Skeletal muscle satellite cell (primary cell): Measurements from ENCODE around the gene DTX3.
"Not testable (repeated sequence)": the region's sequence is repeated elsewhere in the genome, so short reads cannot be mapped to it uniquely, and the experiment has no call there.

ENCODE experiments used
- H3K27me3 ChIP-seq: 2 replicates; pipeline ENCODE4 v1.7.0; 2013; ENCODE audit warnings: low read length; ENCODE audit not compliant: control insufficient read depth, insufficient read depth
- H3K36me3 ChIP-seq: 2 replicates; pipeline ENCODE4 v1.7.0; 2013; ENCODE audit warnings: mild to moderate bottlenecking, control low read depth, low read length; ENCODE audit not compliant: insufficient read depth
- H3K4me1 ChIP-seq: 2 replicates; pipeline ENCODE4 v1.7.0; 2013; ENCODE audit warnings: low read length; ENCODE audit not compliant: control insufficient read depth, insufficient read depth
- H3K4me2 ChIP-seq: 2 replicates; pipeline ENCODE4 v1.7.0; 2013; ENCODE audit warnings: mild to moderate bottlenecking, low read length
- H3K4me3 ChIP-seq: 2 replicates; pipeline ENCODE4 v1.7.0; 2013; ENCODE audit warnings: low read length
- H3K9ac ChIP-seq: 2 replicates; pipeline ENCODE4 v1.7.0; 2013; ENCODE audit warnings: mild to moderate bottlenecking, low read depth, low read length, moderate library complexity
- H3K9me3 ChIP-seq: replicated peaks from 2 replicates; pipeline ENCODE4 v1.7.0; 2013; ENCODE audit warnings: mild to moderate bottlenecking, control low read depth, low read length

The DTX3 gene

DNA sequence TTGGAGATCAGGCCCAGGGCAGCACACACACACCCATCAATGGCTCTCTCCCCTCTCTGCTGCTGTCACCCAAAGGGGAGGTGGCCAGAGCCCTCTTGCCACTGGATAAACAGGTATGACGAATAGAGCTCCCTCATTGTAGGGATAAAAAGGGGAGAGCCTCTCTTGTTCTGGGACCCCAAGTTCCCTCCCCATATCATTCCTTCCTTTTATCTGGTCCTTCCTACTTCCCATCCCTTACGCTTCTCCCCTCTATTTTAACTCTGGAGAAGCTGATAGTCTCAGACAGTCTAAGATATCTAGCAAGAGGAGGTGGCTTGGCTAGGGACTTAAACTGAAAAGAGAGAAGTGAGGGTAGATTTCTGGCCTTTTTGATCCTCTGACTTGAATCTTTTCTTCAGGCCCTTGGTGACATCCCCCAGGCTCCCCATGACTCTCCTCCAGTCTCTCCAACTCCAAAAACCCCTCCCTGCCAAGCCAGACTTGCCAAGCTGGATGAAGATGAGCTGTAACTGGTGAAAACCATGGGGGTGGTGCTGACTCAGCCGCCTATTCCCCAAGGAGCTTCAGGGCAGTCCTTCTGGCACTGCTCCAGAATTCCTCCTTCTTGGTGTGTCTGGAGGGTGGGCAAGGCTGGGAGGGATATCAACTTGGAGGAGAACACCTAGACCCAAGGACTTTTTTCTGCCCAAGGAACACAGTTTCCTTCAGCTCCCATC, 11.9 kb downstream of the DTX3 start:
- Histone ChIP-seq H3K4me1 (peaks cover 13% of the 10 kb centered on the region), H3K4me3 (no peak overlapping the region), H3K9ac (no peak overlapping the region), H3K9me3 (no peaks in the 10 kb centered on the region), H3K36me3 (no peaks in the 10 kb centered on the region), H3K4me2 (no peak overlapping the region), H3K27me3 (peaks cover 41% of the 10 kb centered on the region)

DNA sequence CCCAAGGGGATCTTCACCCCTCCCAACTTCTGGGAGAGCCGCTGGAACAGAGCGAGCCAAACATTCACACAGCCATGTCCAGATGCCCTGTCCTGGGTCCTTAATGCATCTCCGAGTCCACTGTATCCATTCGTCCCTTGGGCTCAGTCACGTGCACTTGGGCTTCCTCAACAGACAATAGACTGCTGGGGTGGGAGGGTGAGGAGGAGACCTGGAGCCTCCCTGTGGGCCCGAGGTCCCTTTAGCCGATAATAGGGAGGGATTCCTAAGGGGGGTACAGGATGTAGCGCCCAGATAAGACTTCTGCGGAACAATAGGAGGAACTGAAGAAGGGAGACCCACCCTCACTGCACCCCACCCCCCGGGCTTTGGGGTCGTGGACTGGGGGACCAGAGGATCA, 13.3 kb downstream of the DTX3 start:
- no peak overlapping the region for H3K4me2 ChIP-seq
- no peak overlapping the region for H3K9ac ChIP-seq
- H3K4me3 ChIP-seq, result no peak overlapping the region
- peaks cover 49% of the 10 kb centered on the region for H3K27me3 ChIP-seq
- peaks cover 15% of the 10 kb centered on the region for H3K4me1 ChIP-seq
- H3K36me3 ChIP-seq, result no peaks in the 10 kb centered on the region
- H3K9me3 ChIP-seq, result no peaks in the 10 kb centered on the region

- peaks cover 54% of the 10 kb centered on the region for H3K27me3 ChIP-seq
- not testable (repeated sequence) for H3K4me2 ChIP-seq, H3K9ac ChIP-seq, H3K36me3 ChIP-seq, H3K9me3 ChIP-seq, H3K4me3 ChIP-seq
- H3K4me1 ChIP-seq, result peaks cover 15% of the 10 kb centered on the region
Observed at GRCh38 chr12:57618431-57618830, 13.8 kb downstream of the DTX3 start.

- Histone ChIP-seq H3K4me1 (peaks cover 15% of the 10 kb centered on the region), H3K9ac (no peak overlapping the region), H3K36me3 (no peaks in the 10 kb centered on the region), H3K27me3 (peaks cover 60% of the 10 kb centered on the region), H3K9me3 (no peaks in the 10 kb centered on the region), H3K4me2 (no peak overlapping the region), H3K4me3 (no peak overlapping the region)
Observed at GRCh38 chr12:57618966-57619433, 14.4 kb downstream of the DTX3 start.

GRCh38 chr12:57619434-57620244, 15.0 kb downstream of the DTX3 start:
- H3K27me3 ChIP-seq, result peaks cover 66% of the 10 kb centered on the region
- peaks cover 15% of the 10 kb centered on the region for H3K4me1 ChIP-seq
- no peaks in the 10 kb centered on the region for H3K9me3 ChIP-seq
- no peaks in the 10 kb centered on the region for H3K36me3 ChIP-seq
- H3K4me2 ChIP-seq, result peak overlapping the region; percentile 42
- H3K4me3 ChIP-seq, result no peak overlapping the region
- no peak overlapping the region for H3K9ac ChIP-seq

DNA sequence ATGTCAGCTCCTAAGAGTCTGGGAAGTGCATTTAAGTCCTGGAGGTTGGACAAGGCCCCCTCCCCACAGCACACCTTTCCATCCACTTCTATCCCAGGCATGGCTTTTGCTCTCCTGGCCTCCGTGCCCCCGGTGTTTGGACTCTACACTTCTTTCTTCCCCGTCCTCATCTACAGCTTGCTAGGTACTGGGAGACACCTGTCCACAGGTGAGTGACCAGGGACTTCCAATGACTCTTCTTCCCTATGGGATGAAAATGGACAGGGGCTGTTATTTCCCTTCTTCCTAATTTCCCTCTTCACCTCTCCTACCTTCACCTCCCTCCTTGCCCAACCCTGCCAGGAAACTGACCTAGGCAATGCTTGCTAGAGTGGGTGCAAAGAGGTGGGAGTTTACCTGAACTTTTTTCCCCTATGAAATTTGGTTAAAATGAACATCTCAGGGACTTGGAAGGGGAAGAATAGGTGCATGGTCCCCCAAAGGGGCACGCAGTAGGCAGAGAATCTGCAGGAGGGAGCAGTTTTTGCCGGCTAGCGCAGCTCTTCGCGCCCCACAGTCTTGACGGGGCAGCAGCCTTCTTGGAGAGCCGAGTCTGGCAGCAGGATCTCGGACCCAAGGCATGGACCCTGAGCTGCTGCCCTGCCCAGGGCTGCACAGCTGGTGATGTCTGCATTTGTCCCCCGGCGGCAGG, 15.8 kb downstream of the DTX3 start:
- Histone ChIP-seq H3K4me1 (peaks cover 15% of the 10 kb centered on the region), H3K9ac (no peak overlapping the region), H3K9me3 (no peaks in the 10 kb centered on the region), H3K27me3 (peaks cover 73% of the 10 kb centered on the region), H3K4me3 (no peak overlapping the region), H3K36me3 (no peaks in the 10 kb centered on the region), H3K4me2 (no peak overlapping the region)

GRCh38 chr12:57620936-57621496, 16.4 kb downstream of the DTX3 start:
- Histone ChIP-seq H3K4me1 (peaks cover 15% of the 10 kb centered on the region), H3K4me2 (peak overlapping the region; percentile 95), H3K27me3 (peaks cover 79% of the 10 kb centered on the region), H3K4me3 (peak overlapping the region; percentile 72), H3K9ac (no peak overlapping the region), H3K36me3 (no peaks in the 10 kb centered on the region), H3K9me3 (no peaks in the 10 kb centered on the region)

- H3K36me3 ChIP-seq, result no peaks in the 10 kb centered on the region
- no peak overlapping the region for H3K9ac ChIP-seq
- H3K4me1 ChIP-seq, result peaks cover 9% of the 10 kb centered on the region
- peak overlapping the region; percentile 72 for H3K4me3 ChIP-seq
- no peaks in the 10 kb centered on the region for H3K9me3 ChIP-seq
- peak overlapping the region; percentile 95 for H3K4me2 ChIP-seq
- H3K27me3 ChIP-seq, result peaks cover 86% of the 10 kb centered on the region
Observed at GRCh38 chr12:57621497-57622292, 17.1 kb downstream of the DTX3 start.

DNA sequence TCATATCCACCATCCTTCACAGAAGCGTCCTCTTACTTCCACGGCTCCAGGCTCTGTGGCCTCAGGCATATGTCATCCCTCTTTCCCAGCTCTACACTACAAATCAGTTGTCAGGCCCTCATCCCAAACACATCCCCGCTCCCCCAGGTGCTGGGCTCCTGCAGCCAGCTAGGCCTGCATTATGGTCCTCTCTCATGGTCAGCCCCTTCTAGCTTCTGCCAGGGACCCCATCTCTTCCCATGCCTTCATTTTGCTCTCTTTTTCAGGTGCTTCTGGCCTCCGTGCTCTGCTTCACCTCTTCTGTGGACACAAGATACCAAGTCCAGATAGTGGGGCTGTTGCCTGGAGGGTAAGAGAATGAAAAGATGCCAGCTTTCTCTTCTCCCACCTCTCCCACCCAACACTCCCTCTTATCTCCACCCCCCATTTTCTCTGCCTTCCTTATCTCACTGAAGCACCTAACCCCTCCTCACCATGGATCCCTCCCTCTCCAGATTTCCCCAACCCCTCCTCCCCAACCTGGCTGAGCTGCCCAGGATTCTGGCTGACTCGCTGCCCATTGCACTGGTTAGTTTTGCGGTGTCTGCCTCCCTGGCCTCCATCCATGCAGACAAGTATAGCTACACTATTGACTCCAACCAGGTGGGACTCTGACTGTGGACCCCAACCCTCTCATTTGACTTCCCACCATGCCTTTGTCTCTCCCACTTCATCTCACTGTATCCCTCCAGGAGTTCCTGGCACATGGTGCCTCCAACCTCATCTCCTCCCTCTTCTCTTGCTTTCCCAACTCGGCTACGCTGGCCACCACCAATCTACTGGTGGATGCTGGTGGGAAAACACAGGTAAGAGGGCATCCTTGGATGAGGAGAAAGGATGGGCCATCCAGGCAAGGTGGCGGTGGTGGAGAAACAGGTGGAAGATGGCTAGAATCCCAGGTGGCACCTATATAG, 17.9 kb downstream of the DTX3 start:
- Histone ChIP-seq H3K9me3 (no peaks in the 10 kb centered on the region), H3K4me2 (peak overlapping the region; percentile 95), H3K4me3 (no peak overlapping the region), H3K36me3 (no peaks in the 10 kb centered on the region), H3K9ac (no peak overlapping the region), H3K4me1 (peaks cover 9% of the 10 kb centered on the region), H3K27me3 (peaks cover 90% of the 10 kb centered on the region)

DNA sequence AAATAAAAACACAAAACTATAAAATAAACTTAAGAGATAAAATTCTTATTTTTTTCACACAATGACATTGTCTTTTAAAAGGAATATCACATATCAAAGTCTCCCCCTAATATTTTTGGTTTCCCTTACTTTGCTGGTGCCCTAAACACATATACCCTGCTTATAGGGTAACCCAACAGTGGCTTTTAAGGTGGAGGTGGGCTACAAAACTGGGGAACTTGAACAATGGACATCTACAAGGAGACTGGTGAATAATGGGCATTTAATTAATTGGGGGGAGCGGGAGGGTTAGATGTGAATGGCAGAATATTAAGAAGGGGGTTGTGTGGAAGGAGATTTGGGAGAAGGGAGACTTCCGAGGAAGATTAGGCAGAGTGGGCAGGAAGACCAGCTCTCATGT, 18.8 kb downstream of the DTX3 start:
- Histone ChIP-seq H3K27me3 (peaks cover 95% of the 10 kb centered on the region), H3K9ac (no peak overlapping the region), H3K9me3 (no peaks in the 10 kb centered on the region), H3K36me3 (no peaks in the 10 kb centered on the region), H3K4me1 (peaks cover 9% of the 10 kb centered on the region), H3K4me3 (no peak overlapping the region), H3K4me2 (no peak overlapping the region)
